Lower leg skin (tissue), 3 donors: ENCODE results near the gene MYO18B.

ENCODE experiments used
- POLR2A ChIP-seq, 2 donors: fragments of 450-650 bp; IDR thresholded peaks; one replicate each; pipeline ENCODE4 v1.6.1; 2016 to 2017; ENCODE audit warnings: antibody characterized with exemption in 2 of 2, mild to moderate bottlenecking in 1 of 2, moderate library complexity in 1 of 2
- TF ChIP-seq, protein P1 (sequence below), 3 donors: fragments of 450-650 bp; IDR thresholded peaks; one replicate each; pipeline ENCODE4 v1.5.1; 2016; ENCODE audit warnings: antibody characterized with exemption in 3 of 3, mild to moderate bottlenecking in 3 of 3, moderate library complexity in 2 of 3

DNA sequence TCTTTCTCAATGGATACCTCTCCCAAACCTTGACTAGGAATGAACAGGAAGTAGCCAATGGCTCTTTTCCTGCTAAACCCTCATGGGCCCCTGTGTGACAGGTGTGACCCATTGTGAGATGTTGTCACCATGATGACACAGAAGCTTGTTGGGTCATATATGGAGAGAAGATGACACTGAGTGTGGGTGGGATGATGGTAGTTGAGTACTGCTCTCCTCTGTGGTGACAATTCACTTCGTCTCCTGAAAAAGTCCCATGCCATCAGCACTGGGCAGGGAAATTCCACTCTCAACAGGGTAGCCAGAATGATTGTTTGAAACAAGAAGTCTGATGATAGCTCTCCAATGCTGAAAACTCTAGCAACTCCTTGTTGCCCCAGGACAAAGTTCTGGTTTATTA lies 333.3 kb downstream of the MYO18B start:
- TF ChIP-seq, protein P1, sequence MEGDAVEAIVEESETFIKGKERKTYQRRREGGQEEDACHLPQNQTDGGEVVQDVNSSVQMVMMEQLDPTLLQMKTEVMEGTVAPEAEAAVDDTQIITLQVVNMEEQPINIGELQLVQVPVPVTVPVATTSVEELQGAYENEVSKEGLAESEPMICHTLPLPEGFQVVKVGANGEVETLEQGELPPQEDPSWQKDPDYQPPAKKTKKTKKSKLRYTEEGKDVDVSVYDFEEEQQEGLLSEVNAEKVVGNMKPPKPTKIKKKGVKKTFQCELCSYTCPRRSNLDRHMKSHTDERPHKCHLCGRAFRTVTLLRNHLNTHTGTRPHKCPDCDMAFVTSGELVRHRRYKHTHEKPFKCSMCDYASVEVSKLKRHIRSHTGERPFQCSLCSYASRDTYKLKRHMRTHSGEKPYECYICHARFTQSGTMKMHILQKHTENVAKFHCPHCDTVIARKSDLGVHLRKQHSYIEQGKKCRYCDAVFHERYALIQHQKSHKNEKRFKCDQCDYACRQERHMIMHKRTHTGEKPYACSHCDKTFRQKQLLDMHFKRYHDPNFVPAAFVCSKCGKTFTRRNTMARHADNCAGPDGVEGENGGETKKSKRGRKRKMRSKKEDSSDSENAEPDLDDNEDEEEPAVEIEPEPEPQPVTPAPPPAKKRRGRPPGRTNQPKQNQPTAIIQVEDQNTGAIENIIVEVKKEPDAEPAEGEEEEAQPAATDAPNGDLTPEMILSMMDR (IDR thresholded peaks at IDR 0.05) = no peak
- TF ChIP-seq POLR2A (IDR thresholded peaks at IDR 0.05) = no peak
